Smooth muscle cell (in vitro differentiated cells): Measurements from ENCODE around the gene CNPY3. TPM values are rescaled to one million over a fixed set of nuclear protein-coding genes. Genes with fewer than 3 reads are reported as not detected.

ENCODE experiments used
- DNase-seq: peaks from one replicate; lab custom pipeline; 2025; ENCODE audit not compliant: unreplicated experiment; lab: John Stamatoyannopoulos, UW
- H2AFZ ChIP-seq: fragments of 200-600 bp; sonication (generic); 2 replicates; pipeline ENCODE4 v1.6.0; 2016; ENCODE audit warnings: antibody characterized with exemption, low read depth, mild to moderate bottlenecking
- H3F3A ChIP-seq: fragments of 200-600 bp; sonication (generic); 2 replicates; pipeline ENCODE4 v1.6.0; 2017; ENCODE audit warnings: antibody characterized with exemption, low read depth
- H3K27ac ChIP-seq: fragments of 200-600 bp; sonication (generic); 2 replicates; pipeline ENCODE4 v1.5.1; 2016; ENCODE audit warnings: low read depth, mild to moderate bottlenecking
- H3K27me3 ChIP-seq: fragments of 200-600 bp; sonication (generic); 2 replicates; pipeline ENCODE4 v1.6.1; 2016; ENCODE audit warnings: low read depth, mild to moderate bottlenecking
- H3K36me3 ChIP-seq: fragments of 200-600 bp; sonication (generic); 2 replicates; pipeline ENCODE4 v1.5.1; 2016; ENCODE audit warnings: low read depth
- H3K4me1 ChIP-seq: fragments of 200-600 bp; sonication (generic); 2 replicates; pipeline ENCODE4 v1.5.1; 2016; ENCODE audit warnings: low read depth
- H3K4me2 ChIP-seq: fragments of 200-600 bp; sonication (generic); 2 replicates; pipeline ENCODE4 v1.6.0; 2016; ENCODE audit warnings: mild to moderate bottlenecking
- H3K4me3 ChIP-seq: fragments of 200-600 bp; sonication (generic); 2 replicates; pipeline ENCODE4 v1.5.1; 2016; ENCODE audit warnings: mild to moderate bottlenecking
- H3K79me2 ChIP-seq: fragments of 200-600 bp; sonication (generic); 2 replicates; pipeline ENCODE4 v1.6.0; 2016; ENCODE audit warnings: low read depth, mild to moderate bottlenecking
- H3K9ac ChIP-seq: fragments of 200-600 bp; sonication (generic); 2 replicates; pipeline ENCODE4 v1.6.0; 2016; ENCODE audit warnings: low read depth
- H3K9me3 ChIP-seq: fragments of 200-600 bp; sonication (generic); replicated peaks from 2 replicates; pipeline ENCODE4 v1.5.1; 2016; ENCODE audit warnings: low read depth
- H4K20me1 ChIP-seq: fragments of 200-600 bp; sonication (generic); 2 replicates; pipeline ENCODE4 v1.6.0; 2016; ENCODE audit warnings: low read depth
- whole genome bisulfite sequencing: methylation state at CpG from one replicate; pipeline ENCODE4 v1.1.7; 2016; ENCODE audit warnings: low lambda C conversion rate; 5-methylcytosine and 5-hydroxymethylcytosine counted together
- polyA plus RNA-seq: library from polyadenylated mRNA; unstranded; fragments of >200 nt; fragmentation: Nextera tagmentation; extraction: Ambion mirVana; gene quantifications from 2 replicates; pipeline ENCODE4 v1.2.1, GENCODE V29; 2016
- total RNA-seq: library from RNA; depleted of rRNA; stranded (reverse); fragments of >200 nt; gene quantifications from 2 replicates; pipeline ENCODE4 v1.2.3, GENCODE V29; 2014
- TF ChIP-seq, protein P1 (sequence below): fragments of 200-600 bp; sonication (generic); IDR thresholded peaks from 2 replicates; pipeline ENCODE4 v1.5.1; 2017; ENCODE audit warnings: borderline replicate concordance, mild to moderate bottlenecking, antibody characterized with exemption; ENCODE audit not compliant: insufficient read depth, poor library complexity, severe bottlenecking

Gene CNPY3
- total and polyA plus RNA-seq, 2 experiments from 2014 or later = 20.5 to 51.4 TPM

DNA sequence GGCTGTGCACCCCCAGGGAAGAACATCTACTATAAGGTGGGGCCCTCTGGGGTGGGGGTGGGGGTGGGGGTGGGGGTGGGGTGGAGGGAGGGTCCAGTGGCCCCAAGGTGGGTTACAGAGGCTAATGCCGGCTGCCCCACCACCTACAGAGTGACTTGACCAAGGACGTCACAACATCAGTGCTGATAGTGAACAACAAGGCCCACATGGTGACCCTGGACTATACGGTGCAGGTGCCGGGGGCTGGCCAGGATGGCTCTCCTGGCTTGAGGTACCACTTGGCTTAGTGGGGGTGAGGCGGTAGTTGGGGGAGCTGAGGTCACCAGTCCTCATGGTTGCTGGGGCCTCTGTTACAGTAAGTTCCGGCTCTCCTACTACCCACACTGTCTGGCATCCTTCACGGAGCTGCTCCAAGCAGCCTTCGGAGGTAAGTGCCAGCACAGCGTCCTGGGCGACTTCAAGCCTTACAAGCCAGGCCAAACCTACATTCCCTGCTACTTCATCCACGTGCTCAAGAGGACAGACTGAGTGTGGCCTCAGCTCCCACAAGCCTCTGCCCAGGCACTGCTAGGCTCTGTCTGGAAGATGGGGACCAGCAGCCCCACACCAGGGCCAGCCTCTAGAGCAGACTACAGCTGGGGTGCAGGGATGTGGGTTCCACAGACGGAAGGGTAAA, 34.0 kb downstream of the CNPY3 start:
- no peak overlapping the region for H3K4me2 ChIP-seq
- no peaks in the 10 kb centered on the region for H3K4me1 ChIP-seq
- no peaks in the 10 kb centered on the region for H3K79me2 ChIP-seq
- H3K9me3 ChIP-seq = no peaks in the 10 kb centered on the region
- H3F3A ChIP-seq = no peaks in the 10 kb centered on the region
- H2AFZ ChIP-seq = no peak overlapping the region
- H3K36me3 ChIP-seq = no peaks in the 10 kb centered on the region
- H3K27ac ChIP-seq = no peak overlapping the region
- no peak overlapping the region for H3K9ac ChIP-seq
- no peaks in the 10 kb centered on the region for H4K20me1 ChIP-seq
- no peak overlapping the region for H3K4me3 ChIP-seq
- WGBS = 87% methylated on average over 11 of the region's 12 CpGs
- peaks cover 14% of the 10 kb centered on the region for H3K27me3 ChIP-seq
- DNase-seq = no peak
- TF ChIP-seq, protein P1, sequence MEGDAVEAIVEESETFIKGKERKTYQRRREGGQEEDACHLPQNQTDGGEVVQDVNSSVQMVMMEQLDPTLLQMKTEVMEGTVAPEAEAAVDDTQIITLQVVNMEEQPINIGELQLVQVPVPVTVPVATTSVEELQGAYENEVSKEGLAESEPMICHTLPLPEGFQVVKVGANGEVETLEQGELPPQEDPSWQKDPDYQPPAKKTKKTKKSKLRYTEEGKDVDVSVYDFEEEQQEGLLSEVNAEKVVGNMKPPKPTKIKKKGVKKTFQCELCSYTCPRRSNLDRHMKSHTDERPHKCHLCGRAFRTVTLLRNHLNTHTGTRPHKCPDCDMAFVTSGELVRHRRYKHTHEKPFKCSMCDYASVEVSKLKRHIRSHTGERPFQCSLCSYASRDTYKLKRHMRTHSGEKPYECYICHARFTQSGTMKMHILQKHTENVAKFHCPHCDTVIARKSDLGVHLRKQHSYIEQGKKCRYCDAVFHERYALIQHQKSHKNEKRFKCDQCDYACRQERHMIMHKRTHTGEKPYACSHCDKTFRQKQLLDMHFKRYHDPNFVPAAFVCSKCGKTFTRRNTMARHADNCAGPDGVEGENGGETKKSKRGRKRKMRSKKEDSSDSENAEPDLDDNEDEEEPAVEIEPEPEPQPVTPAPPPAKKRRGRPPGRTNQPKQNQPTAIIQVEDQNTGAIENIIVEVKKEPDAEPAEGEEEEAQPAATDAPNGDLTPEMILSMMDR = no peak

DNA sequence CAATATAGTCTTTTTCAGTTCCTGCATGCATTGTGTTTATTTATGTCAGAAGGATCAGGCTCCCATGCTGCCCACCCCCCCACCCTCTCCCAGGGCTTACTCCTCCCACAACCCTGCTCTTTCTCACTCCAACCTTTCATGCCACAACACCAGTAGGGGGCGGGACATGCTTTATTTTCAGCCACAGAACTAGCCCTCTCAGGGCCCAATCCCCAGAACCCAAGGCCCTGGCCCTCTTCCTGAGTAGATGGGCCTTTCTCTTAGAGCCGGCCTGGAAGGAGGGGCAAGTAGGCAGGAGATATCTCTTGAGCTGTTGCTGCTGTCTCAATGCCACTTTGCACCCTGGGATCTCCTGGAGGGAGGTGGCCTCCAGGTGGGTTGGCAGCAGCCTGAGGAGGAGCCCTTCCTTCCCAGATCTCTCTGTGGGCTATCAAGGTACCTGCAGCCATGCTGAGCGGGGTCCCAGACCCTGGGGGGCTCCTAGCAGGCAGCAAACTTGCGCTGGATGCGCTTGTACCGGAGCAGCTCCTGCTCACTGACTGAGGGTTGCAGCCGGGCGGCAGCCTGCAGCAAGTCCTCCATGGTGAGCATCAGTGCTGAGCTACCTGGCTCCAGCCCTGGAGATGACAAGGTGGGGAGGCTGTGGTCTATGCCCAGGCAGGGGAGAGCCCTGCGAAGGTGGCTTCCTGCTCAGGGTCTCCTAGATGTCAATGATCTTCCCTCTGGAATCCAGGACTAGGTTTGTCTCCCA, 34.8 kb downstream of the CNPY3 start:
- Histone ChIP-seq H3K9ac (no peak overlapping the region), H3K9me3 (no peaks in the 10 kb centered on the region), H3K79me2 (no peaks in the 10 kb centered on the region), H3K4me2 (no peak overlapping the region), H3F3A (no peaks in the 10 kb centered on the region), H3K36me3 (no peaks in the 10 kb centered on the region), H3K27ac (no peak overlapping the region), H3K4me3 (no peak overlapping the region), H4K20me1 (no peaks in the 10 kb centered on the region), H2AFZ (no peak overlapping the region), H3K27me3 (peaks cover 14% of the 10 kb centered on the region), H3K4me1 (no peaks in the 10 kb centered on the region)
- WGBS = 81% methylated on average over 9 of the region's 9 CpGs
- DNase-seq = no peak
- TF ChIP-seq, protein P1 = peak; percentile 19

DNA sequence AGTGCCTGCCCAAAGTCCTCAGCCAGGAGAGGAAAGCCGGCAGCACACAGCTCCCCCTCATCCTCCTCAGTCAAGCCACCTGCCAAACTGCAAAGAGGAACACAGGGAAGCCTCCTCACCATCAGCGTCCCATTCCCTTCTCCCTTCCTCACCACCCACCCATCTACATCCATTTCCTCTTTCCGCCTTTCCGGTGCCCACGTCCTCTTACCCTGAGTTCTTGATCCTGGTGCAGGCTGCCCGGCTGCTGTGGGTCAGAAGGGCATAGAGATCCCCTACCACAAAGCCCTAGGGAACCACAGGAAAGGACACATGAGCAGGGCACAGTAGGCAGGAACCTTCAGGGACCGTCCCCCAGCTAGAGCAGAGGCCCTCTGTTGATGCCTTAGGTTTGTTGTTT, 37.3 kb downstream of the CNPY3 start:
- no peaks in the 10 kb centered on the region for H3K79me2 ChIP-seq
- no peaks in the 10 kb centered on the region for H3K9me3 ChIP-seq
- H3K27me3 ChIP-seq = no peaks in the 10 kb centered on the region
- no peak overlapping the region for H2AFZ ChIP-seq
- no peak overlapping the region for H3K9ac ChIP-seq
- no peak overlapping the region for H3K27ac ChIP-seq
- TF ChIP-seq, protein P1 = no peak
- no peaks in the 10 kb centered on the region for H3K4me1 ChIP-seq
- peaks cover 1% of the 10 kb centered on the region for H3F3A ChIP-seq
- 84% methylated on average over 7 of the region's 7 CpGs for WGBS
- no peak overlapping the region for H3K4me2 ChIP-seq
- H3K4me3 ChIP-seq = no peak overlapping the region
- H4K20me1 ChIP-seq = no peaks in the 10 kb centered on the region
- DNase-seq = no peak
- no peaks in the 10 kb centered on the region for H3K36me3 ChIP-seq

DNA sequence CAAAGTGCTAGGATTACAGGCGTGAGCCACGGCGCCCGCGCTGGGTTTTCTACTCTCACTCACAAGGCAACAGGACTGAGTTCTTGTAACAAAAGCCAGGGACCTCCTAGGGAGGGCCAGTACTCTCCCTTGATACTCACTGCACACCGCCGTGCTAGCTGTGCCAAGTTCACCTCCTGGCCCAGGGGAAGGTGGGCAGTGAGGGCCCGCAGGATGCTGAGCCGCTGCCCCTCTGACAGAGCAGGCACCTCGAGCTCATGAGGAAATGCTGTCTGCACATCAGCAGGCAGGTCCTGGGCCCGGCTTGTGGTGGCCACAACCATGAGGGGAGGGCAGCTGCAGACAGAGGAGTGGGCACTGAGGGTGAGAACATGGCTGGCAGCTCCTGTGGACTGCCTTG, 37.9 kb downstream of the CNPY3 start:
- Histone ChIP-seq H2AFZ (no peak overlapping the region), H3K27me3 (no peaks in the 10 kb centered on the region), H3K27ac (no peak overlapping the region), H3F3A (peaks cover 8% of the 10 kb centered on the region), H3K79me2 (no peaks in the 10 kb centered on the region), H3K36me3 (no peaks in the 10 kb centered on the region), H3K4me3 (no peak overlapping the region), H3K9ac (no peak overlapping the region), H3K4me2 (no peak overlapping the region), H3K4me1 (no peaks in the 10 kb centered on the region), H4K20me1 (no peaks in the 10 kb centered on the region), H3K9me3 (no peaks in the 10 kb centered on the region)
- TF ChIP-seq, protein P1 = no peak
- WGBS = 96% methylated on average over 11 of the region's 11 CpGs
- DNase-seq = no peak
